Stimulated activated CD8-positive, alpha-beta memory T cell treated with anti-CD3 and anti-CD28 coated beads, Interleukin-7, amount 100 ng/mL, for 24 hours (primary cell): ENCODE measurements around the gene ISY1.

Experiments
- DNase-seq: peaks from one replicate; pipeline ENCODE4 v3.0.0-alpha.2; 2020; ENCODE audit warnings: low read depth

ISY1 gene

DNA sequence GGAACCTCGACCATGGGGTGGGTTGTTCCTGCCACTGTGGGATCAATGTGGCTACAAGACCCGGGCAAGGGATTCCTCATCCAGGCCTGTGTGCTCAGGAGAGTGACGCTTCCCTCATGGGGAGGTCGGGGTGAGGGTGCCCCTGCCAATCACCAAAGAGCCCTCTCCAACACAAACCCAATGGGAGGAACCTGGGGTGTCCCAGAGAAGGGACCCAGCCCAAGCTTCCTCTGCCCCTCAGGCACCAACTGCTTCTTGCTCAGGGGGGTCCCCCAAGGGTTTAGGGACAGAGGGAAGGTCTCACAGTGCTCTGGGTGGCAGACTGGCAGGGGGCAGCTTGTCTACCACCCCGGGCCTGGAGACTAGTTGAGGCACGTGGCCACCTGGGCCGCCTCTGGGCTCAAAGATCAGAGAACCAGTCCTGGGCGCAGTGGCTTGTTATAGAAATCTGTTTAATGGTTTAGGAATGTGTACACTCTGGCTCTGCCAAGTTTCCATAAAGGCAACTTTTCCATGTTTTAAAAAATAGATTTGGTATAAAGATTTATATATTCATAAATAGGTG lies 73.6 kb downstream of the ISY1 start:
- no peak for DNase-seq

DNA sequence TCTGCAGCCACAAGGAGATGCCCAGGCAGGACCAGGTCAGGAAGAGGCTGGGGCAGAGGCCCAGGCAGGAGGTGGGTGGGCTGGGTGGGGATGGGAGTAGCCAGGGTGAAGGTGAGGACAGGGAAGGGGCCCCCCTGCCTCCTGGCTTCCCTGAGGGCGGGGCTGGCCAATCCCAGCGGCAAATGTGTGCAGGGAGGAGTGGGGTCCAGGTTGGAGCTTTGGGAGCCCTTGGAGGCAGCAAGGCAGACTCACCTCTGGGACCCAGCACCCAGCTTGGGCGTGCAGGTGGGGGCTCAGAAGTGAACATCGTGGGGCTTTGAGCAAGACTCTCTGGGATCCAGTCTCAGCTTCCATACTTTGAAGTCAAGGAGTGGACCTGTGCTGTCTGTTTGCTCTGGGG lies 75.0 kb downstream of the ISY1 start:
- DNase-seq, result no peak

DNA sequence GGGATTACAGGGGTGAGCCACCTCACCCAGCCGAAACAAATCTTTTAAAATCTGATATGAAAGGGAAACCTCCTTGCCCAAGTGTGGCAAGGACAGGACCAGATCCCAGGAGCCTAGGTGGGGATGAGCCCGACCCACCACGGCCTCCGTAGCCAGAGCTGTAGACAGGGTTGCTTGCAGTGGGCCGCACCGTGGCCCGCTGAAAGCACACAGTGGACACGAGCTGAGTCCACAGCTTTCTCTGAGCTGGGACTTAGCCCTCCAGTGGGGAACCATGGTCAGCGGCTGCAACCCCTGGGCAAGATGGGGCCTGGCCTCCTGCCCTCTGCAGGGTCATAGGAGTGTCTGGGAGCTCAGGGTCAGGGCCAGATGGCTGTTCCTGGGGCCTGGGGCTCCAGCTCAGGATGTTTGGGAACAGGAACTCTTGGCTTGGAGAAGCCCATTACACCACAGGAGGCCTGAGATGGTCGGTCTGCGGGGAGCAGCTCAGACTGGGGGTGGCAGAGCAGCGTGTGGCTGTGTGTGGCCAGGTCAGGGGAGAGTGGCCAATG lies 75.6 kb downstream of the ISY1 start:
- DNase-seq, result no peak

DNA sequence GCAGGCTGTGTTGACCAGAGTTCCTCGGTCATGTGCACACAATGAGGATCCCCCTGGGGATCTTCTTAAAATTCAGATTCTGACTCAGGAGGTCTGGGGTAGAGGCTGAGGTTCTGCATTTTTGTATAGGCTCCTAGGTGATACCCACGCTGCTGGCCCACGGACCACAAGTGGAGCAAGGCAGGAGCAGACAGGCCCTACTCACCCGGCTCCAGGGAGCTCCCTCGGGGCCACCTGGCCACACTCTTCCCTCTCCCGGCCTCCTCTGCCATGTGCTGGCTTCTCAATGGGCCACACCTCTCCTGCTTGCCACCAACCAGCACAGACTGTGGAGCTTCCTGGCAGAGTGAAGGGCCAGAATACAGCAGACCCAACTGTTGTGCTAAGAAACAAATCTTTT lies 76.4 kb downstream of the ISY1 start:
- no peak for DNase-seq

DNA sequence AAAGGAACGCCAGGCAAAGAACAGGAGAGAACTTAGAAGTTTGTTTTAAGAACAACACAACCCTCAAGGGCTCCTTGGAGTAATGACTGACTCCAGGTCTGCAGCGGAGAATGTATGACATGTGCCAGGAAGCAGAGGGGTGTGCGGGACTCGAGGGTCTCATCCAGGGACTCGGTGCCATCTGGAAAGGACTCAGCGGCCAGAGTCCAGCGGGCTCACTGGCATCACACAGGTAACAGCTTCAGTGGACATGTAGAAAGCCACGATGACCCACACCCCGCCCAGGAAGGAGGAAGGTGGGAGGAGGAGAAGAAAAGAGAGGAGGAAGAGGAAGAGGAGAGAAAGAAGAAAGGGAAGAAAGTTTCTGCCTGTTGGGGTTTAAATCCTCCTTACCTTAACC lies 78.8 kb downstream of the ISY1 start:
- DNase-seq, result no peak

DNA sequence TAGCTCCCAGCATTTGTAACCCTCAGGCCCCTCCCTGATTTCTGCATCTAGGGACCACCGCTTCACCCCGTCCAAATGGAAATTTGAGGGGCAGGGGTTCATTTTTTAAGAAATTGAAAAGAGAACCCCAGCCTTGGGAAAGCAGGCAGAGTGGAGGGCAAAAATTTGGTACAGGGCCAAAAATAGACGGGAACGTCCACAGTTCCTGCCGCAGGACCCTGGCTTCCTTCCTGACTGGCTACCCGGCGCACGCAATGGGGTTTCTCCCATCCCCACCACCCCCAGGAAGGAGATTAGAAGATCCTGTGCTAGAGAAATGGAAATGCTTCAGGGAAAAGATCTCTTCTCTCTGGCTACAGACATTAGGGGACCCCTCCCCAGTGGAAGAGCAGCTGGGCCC lies 79.4 kb downstream of the ISY1 start:
- no peak for DNase-seq

DNA sequence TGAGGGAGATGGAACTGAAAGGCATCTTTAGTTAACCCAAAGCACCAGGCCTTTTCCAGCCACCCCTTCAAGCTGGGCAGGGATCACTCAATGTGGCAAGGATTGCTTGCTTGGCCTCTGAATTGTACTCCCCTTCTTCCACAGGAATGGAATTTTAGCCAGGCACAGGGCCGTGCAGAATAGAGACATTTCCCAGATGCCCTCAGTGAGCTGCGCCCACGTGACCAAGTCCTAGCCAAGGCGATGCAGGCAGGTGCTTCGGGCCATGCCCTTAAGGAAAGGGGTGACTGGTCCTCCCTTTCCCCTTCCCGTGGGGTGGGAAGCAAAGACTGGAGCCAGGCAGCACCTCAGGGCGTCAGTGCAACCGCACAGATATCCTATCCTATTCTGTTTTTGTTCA lies 82.4 kb downstream of the ISY1 start:
- no peak for DNase-seq
